ENCODE measurements around the gene CCDC154.

CCDC154 gene

GRCh38 chr16:1439058-1439698, 5.2 kb downstream of the CCDC154 start:
- H3K36me3 ChIP-seq (ENCODE audit: insufficient read depth, low read length) = no peaks in the 10 kb centered on the region
- H3K4me2 ChIP-seq (ENCODE audit: low read length) = no peak overlapping the region
- no peaks in the 10 kb centered on the region for H3K27me3 ChIP-seq (ENCODE audit: control insufficient read depth, insufficient read depth, low read length)
- H3K9me3 ChIP-seq (replicated peaks; ENCODE audit: low read length) = no peaks in the 10 kb centered on the region
- H3K4me3 ChIP-seq (ENCODE audit: low read length) = no peak overlapping the region
- no peak overlapping the region for H3K9ac ChIP-seq (ENCODE audit: low read depth, low read length)
- H3K4me1 ChIP-seq (ENCODE audit: control insufficient read depth, insufficient read depth, low read length) = no peaks in the 10 kb centered on the region

DNA sequence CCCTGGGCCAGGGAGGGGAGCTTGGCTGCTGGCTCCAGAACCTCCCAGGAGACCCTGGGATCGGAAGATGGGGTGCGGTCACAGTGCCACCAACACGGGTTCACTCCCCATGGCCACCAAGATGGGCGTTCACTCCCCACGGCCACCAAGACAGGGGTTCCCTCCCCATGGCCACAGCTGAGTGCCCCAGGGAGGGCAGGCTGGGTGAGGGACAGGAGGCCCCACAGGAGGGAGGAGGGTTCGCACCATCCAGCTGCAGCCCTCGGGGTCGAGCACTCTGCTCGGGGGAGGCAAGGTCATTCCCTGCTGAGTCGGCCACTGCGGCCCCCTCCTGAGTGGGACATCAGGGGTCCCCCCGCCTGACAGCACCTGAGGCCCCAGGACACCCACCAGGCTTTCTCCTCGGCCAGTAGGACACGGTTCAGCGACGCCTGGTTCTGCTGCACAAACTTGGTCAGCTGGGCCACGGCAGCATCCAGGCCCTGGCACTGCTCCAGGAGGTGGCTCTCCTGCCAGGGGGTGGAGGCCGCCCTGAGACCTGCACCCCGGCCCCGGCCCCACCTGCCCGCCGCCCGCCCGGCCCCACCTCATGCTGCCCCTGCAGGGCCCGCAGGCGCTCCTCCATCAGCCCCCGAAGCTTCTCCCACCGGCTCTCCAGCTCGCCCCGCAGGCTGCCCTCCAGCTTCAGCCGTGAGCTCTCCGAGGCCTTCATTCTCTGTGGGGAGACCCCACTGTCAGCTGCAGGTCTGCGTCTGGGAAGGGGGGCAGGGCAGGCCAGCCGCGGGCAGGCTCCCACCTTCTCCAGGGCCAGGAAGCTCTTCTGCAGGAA, 5.9 kb downstream of the CCDC154 start:
- Histone ChIP-seq H3K9me3 (replicated peaks; ENCODE audit: low read length) (no peaks in the 10 kb centered on the region), H3K4me3 (ENCODE audit: low read length) (no peak overlapping the region), H3K4me2 (ENCODE audit: low read length) (no peak overlapping the region), H3K4me1 (ENCODE audit: control insufficient read depth, insufficient read depth, low read length) (no peaks in the 10 kb centered on the region), H3K9ac (ENCODE audit: low read depth, low read length) (no peak overlapping the region), H3K36me3 (ENCODE audit: insufficient read depth, low read length) (no peaks in the 10 kb centered on the region), H3K27me3 (ENCODE audit: control insufficient read depth, insufficient read depth, low read length) (no peaks in the 10 kb centered on the region)

- Histone ChIP-seq H3K4me3 (ENCODE audit: low read length) (no peak overlapping the region), H3K9ac (ENCODE audit: low read depth, low read length) (no peak overlapping the region), H3K4me2 (ENCODE audit: low read length) (no peak overlapping the region), H3K9me3 (replicated peaks; ENCODE audit: low read length) (no peaks in the 10 kb centered on the region), H3K4me1 (ENCODE audit: control insufficient read depth, insufficient read depth, low read length) (no peaks in the 10 kb centered on the region), H3K36me3 (ENCODE audit: insufficient read depth, low read length) (no peaks in the 10 kb centered on the region), H3K27me3 (ENCODE audit: control insufficient read depth, insufficient read depth, low read length) (no peaks in the 10 kb centered on the region)
Observed at GRCh38 chr16:1437606-1438005, 6.8 kb downstream of the CCDC154 start.

- Histone ChIP-seq H3K36me3 (ENCODE audit: insufficient read depth, low read length) (no peaks in the 10 kb centered on the region), H3K27me3 (ENCODE audit: control insufficient read depth, insufficient read depth, low read length) (no peaks in the 10 kb centered on the region), H3K4me3 (ENCODE audit: low read length) (no peak overlapping the region), H3K4me1 (ENCODE audit: control insufficient read depth, insufficient read depth, low read length) (no peaks in the 10 kb centered on the region), H3K9ac (ENCODE audit: low read depth, low read length) (no peak overlapping the region), H3K4me2 (ENCODE audit: low read length) (no peak overlapping the region), H3K9me3 (replicated peaks; ENCODE audit: low read length) (no peaks in the 10 kb centered on the region)
Observed at GRCh38 chr16:1436731-1437355, 7.5 kb downstream of the CCDC154 start.

- peaks cover 2% of the 10 kb centered on the region for H3K27me3 ChIP-seq (ENCODE audit: control insufficient read depth, insufficient read depth, low read length)
- no peak overlapping the region for H3K4me3 ChIP-seq (ENCODE audit: low read length)
- H3K9me3 ChIP-seq (replicated peaks; ENCODE audit: low read length) = no peaks in the 10 kb centered on the region
- no peak overlapping the region for H3K9ac ChIP-seq (ENCODE audit: low read depth, low read length)
- H3K4me1 ChIP-seq (ENCODE audit: control insufficient read depth, insufficient read depth, low read length) = no peaks in the 10 kb centered on the region
- no peak overlapping the region for H3K4me2 ChIP-seq (ENCODE audit: low read length)
- H3K36me3 ChIP-seq (ENCODE audit: insufficient read depth, low read length) = no peaks in the 10 kb centered on the region
Observed at GRCh38 chr16:1435921-1436697, 8.2 kb downstream of the CCDC154 start.

DNA sequence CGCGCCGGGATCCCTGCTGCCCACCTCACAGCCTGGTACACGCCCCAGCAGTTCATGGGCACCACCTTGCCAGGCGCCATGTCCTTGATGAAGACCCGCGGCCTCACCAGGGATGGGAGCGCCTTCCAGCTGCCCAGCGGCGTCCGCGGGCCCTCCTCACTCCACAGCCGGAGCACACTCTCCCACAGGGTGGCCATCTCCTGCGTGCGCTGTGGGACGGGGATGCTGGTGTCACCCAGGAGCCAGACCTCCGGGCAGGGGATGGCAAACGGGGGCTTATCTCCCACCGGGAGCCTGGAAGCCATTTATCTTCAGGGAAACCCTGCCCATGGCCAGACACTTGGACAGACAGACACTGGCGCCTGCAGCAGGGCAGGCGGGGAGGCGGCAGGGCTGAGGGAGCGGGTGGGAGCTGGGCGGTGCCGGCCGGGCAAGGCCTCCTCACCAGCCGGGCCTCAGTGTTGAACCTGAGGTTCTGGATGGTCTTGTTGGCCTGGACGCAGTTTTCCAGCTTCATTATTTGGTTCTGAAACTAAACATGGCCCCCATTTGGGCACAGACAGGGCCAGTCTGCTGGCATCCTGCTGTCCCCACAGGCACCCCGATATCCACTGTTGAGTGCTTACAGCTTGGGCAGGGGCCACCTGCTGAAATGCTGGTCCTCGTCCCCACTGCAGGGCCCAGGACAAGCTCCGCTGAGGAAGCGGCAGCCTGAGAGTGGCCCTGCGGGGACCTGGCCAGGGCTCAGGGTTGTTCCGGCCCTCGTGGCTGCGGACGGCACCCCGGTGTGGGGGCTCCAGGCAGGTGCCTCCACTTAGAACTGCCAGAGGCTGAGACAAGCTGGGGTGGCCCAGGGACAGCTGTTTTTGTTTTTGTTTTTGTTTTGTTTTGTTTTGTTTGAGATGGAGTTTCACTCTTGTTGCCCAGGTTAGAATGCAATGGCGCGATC, 9.4 kb downstream of the CCDC154 start:
- Histone ChIP-seq H3K27me3 (ENCODE audit: control insufficient read depth, insufficient read depth, low read length) (peaks cover 10% of the 10 kb centered on the region), H3K9me3 (replicated peaks; ENCODE audit: low read length) (no peaks in the 10 kb centered on the region), H3K36me3 (ENCODE audit: insufficient read depth, low read length) (no peaks in the 10 kb centered on the region), H3K9ac (ENCODE audit: low read depth, low read length) (no peak overlapping the region), H3K4me2 (ENCODE audit: low read length) (no peak overlapping the region), H3K4me1 (ENCODE audit: control insufficient read depth, insufficient read depth, low read length) (no peaks in the 10 kb centered on the region), H3K4me3 (ENCODE audit: low read length) (no peak overlapping the region)

- Histone ChIP-seq H3K9ac (ENCODE audit: low read depth, low read length) (no peak overlapping the region), H3K4me2 (ENCODE audit: low read length) (no peak overlapping the region), H3K4me3 (ENCODE audit: low read length) (no peak overlapping the region), H3K36me3 (ENCODE audit: insufficient read depth, low read length) (no peaks in the 10 kb centered on the region), H3K9me3 (replicated peaks; ENCODE audit: low read length) (no peaks in the 10 kb centered on the region), H3K27me3 (ENCODE audit: control insufficient read depth, insufficient read depth, low read length) (peaks cover 12% of the 10 kb centered on the region), H3K4me1 (ENCODE audit: control insufficient read depth, insufficient read depth, low read length) (no peaks in the 10 kb centered on the region)
Observed at GRCh38 chr16:1433756-1434155, 10.6 kb downstream of the CCDC154 start.

GRCh38 chr16:1433263-1433560, 11.1 kb downstream of the CCDC154 start:
- Histone ChIP-seq H3K4me3 (ENCODE audit: low read length) (no peak overlapping the region), H3K27me3 (ENCODE audit: control insufficient read depth, insufficient read depth, low read length) (peaks cover 12% of the 10 kb centered on the region), H3K36me3 (ENCODE audit: insufficient read depth, low read length) (no peaks in the 10 kb centered on the region), H3K4me2 (ENCODE audit: low read length) (no peak overlapping the region), H3K9ac (ENCODE audit: low read depth, low read length) (no peak overlapping the region), H3K9me3 (replicated peaks; ENCODE audit: low read length) (no peaks in the 10 kb centered on the region), H3K4me1 (ENCODE audit: control insufficient read depth, insufficient read depth, low read length) (no peaks in the 10 kb centered on the region)

DNA sequence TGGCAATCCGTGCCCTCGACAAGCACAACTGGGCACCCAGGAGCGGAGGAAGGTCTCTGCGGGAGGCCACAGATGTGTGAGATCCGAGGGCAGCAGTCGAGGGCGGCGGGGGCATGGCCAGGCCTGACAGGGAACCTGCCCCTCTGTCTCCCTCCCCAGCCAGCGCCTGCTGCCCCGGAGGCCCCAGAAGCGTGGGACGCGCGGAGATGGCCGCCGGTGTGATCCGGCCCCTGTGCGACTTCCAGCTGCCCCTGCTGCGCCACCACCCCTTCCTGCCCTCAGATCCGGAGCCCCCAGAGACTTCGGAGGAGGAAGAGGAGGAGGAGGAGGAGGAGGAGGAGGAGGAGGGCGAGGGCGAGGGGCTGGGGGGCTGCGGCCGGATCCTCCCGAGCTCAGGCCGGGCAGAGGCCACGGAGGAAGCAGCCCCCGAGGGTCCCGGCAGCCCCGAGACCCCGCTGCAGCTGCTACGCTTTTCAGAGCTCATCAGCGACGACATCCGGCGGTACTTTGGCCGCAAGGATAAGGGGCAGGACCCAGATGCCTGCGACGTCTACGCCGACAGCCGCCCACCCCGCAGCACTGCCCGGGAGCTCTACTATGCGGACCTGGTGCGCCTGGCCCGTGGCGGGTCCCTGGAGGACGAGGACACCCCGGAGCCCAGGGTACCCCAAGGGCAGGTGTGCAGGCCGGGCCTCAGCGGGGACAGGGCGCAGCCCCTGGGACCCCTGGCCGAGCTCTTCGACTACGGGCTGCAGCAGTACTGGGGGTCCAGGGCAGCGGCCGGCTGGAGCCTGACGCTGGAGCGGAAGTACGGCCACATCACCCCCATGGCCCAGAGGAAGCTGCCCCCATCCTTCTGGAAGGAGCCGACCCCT, 11.7 kb downstream of the CCDC154 start:
- Histone ChIP-seq H3K36me3 (ENCODE audit: insufficient read depth, low read length) (no peaks in the 10 kb centered on the region), H3K4me1 (ENCODE audit: control insufficient read depth, insufficient read depth, low read length) (no peaks in the 10 kb centered on the region), H3K4me3 (ENCODE audit: low read length) (no peak overlapping the region), H3K9ac (ENCODE audit: low read depth, low read length) (no peak overlapping the region), H3K9me3 (replicated peaks; ENCODE audit: low read length) (no peaks in the 10 kb centered on the region), H3K27me3 (ENCODE audit: control insufficient read depth, insufficient read depth, low read length) (peaks cover 12% of the 10 kb centered on the region), H3K4me2 (ENCODE audit: low read length) (no peak overlapping the region)

Measured in skeletal muscle satellite cell (primary cell).